A549 treated with DMSO at 1 μM for 4 hours (cell line): Measurements from ENCODE around the gene KIF14. TPM values are rescaled to one million over a fixed set of nuclear protein-coding genes. Genes with fewer than 3 reads are reported as not detected.

Experiments
- total RNA-seq: library from RNA; stranded (reverse); fragments of 200-300 nt; extraction: Qiagen RNA extraction; gene quantifications from 5 replicates; pipeline ENCODE4 v1.2.3, GENCODE V29; 2022; ENCODE audit warnings: low read depth

KIF14 gene
- 8.9 to 15.1 TPM (median 13.5 TPM) in 5 replicates for total RNA-seq

GRCh38 chr1:200620273-200621131 is at the start of gene KIF14:
Gene KIF14, minus strand, starts transcription at chr1:200620751. Its CDS starts 2,028 bp downstream, at chr1:200618723.

GRCh38 chr1:200669314-200670241 is 49.0 kb upstream of the KIF14 start, which contains the start of gene DDX59:
Gene DDX59, minus strand, starts transcription at chr1:200669907. Its CDS starts 3,167 bp downstream, at chr1:200666740.

Other genes with a start within 250 kb of the KIF14 start
- gene ZNF281, start 210.7 kb downstream of the KIF14 start, total RNA-seq: 26.2 to 34.4 TPM (median 28.9 TPM) in 5 replicates
- gene DDX59, start 49.2 kb upstream of the KIF14 start, total RNA-seq: 13.2 to 18.2 TPM (median 15.5 TPM) in 5 replicates
- 19.8 to 29.9 TPM (median 25.4 TPM) in 5 replicates for gene CAMSAP2, start 118.1 kb upstream of the KIF14 start, total RNA-seq